ENCODE results near the gene VASP.

Gene VASP

GRCh38 chr19:45471111-45471930 lies 36.0 kb upstream of the VASP start:
- Mint-ChIP-seq H3K4me1 (peaks cover 79% of the 10 kb centered on the region), H3K9me3 (no peaks in the 10 kb centered on the region)

GRCh38 chr19:45471931-45472562 lies 35.2 kb upstream of the VASP start:
- Mint-ChIP-seq H3K9me3 (no peaks in the 10 kb centered on the region), H3K4me1 (peaks cover 84% of the 10 kb centered on the region), H3K27ac (peak overlapping the region; percentile 89), H3K4me3 (peak overlapping the region; percentile 17), H3K36me3 (peaks cover 89% of the 10 kb centered on the region)
- ATAC-seq (no peak), DNase-seq (ENCODE audit: low spot score in 2 of 2) (no peak)

More at GRCh38 chr19:45471111-45471930, 36.0 kb upstream of the VASP start:
- ATAC-seq, result no peak
- Mint-ChIP-seq H3K4me3 (peak overlapping the region; percentile 91), H3K27ac (peak overlapping the region; percentile 98), H3K36me3 (peaks cover 90% of the 10 kb centered on the region)
- no peak for DNase-seq (ENCODE audit: low spot score in 2 of 2)

GRCh38 chr19:45472563-45473366 lies 34.5 kb upstream of the VASP start:
- no peak overlapping the region for H3K4me3 Mint-ChIP-seq
- H3K36me3 Mint-ChIP-seq, result peaks cover 82% of the 10 kb centered on the region
- H3K9me3 Mint-ChIP-seq, result no peaks in the 10 kb centered on the region
- peak overlapping the region; percentile 89 for H3K27ac Mint-ChIP-seq
- peaks cover 84% of the 10 kb centered on the region for H3K4me1 Mint-ChIP-seq
- ATAC-seq, result no peak
- DNase-seq (ENCODE audit: low spot score in 2 of 2), result no peak

- Mint-ChIP-seq H3K4me3 (no peak overlapping the region), H3K27ac (peak overlapping the region; percentile 89), H3K9me3 (no peaks in the 10 kb centered on the region), H3K4me1 (peaks cover 84% of the 10 kb centered on the region), H3K36me3 (peaks cover 77% of the 10 kb centered on the region)
- ATAC-seq, result no peak
- no peak for DNase-seq (ENCODE audit: low spot score in 2 of 2)
Measured at GRCh38 chr19:45473367-45473681, 34.0 kb upstream of the VASP start.

- Mint-ChIP-seq H3K27ac (peak overlapping the region; percentile 89), H3K9me3 (no peaks in the 10 kb centered on the region), H3K4me1 (peaks cover 85% of the 10 kb centered on the region), H3K4me3 (no peak overlapping the region), H3K36me3 (peaks cover 77% of the 10 kb centered on the region)
- DNase-seq (ENCODE audit: low spot score in 2 of 2), result no peak
- ATAC-seq, result no peak
Measured at GRCh38 chr19:45473682-45474605, 33.3 kb upstream of the VASP start.

GRCh38 chr19:45474606-45475521 lies 32.4 kb upstream of the VASP start:
- Mint-ChIP-seq H3K27ac (peak overlapping the region; percentile 89), H3K36me3 (peaks cover 70% of the 10 kb centered on the region), H3K4me1 (peaks cover 87% of the 10 kb centered on the region), H3K4me3 (no peak overlapping the region), H3K9me3 (no peaks in the 10 kb centered on the region)
- no peak for DNase-seq (ENCODE audit: low spot score in 2 of 2)
- no peak for ATAC-seq

GRCh38 chr19:45475537-45476291 lies 31.6 kb upstream of the VASP start:
- Mint-ChIP-seq H3K4me1 (peaks cover 79% of the 10 kb centered on the region), H3K4me3 (peak overlapping the region; percentile 65), H3K9me3 (no peaks in the 10 kb centered on the region), H3K36me3 (peaks cover 62% of the 10 kb centered on the region), H3K27ac (peak overlapping the region; percentile 99)
- ATAC-seq (no peak), DNase-seq (ENCODE audit: low spot score in 2 of 2) (no peak)

GRCh38 chr19:45476304-45476703 lies 31.0 kb upstream of the VASP start:
- H3K4me1 Mint-ChIP-seq, result peaks cover 74% of the 10 kb centered on the region

GRCh38 chr19:45477186-45477585 lies 30.1 kb upstream of the VASP start:
- no peak for ATAC-seq
- no peaks in the 10 kb centered on the region for H3K9me3 Mint-ChIP-seq
- no peak for DNase-seq (ENCODE audit: low spot score in 2 of 2)
- H3K27ac Mint-ChIP-seq, result peak overlapping the region; percentile 99
- peaks cover 66% of the 10 kb centered on the region for H3K4me1 Mint-ChIP-seq
- peak overlapping the region; percentile 65 for H3K4me3 Mint-ChIP-seq
- H3K36me3 Mint-ChIP-seq, result peaks cover 47% of the 10 kb centered on the region

More at GRCh38 chr19:45476304-45476703, 31.0 kb upstream of the VASP start:
- DNase-seq (ENCODE audit: low spot score in 2 of 2), result no peak
- Mint-ChIP-seq H3K36me3 (peaks cover 56% of the 10 kb centered on the region), H3K9me3 (no peaks in the 10 kb centered on the region), H3K4me3 (peak overlapping the region; percentile 65), H3K27ac (peak overlapping the region; percentile 99)
- no peak for ATAC-seq

- no peaks in the 10 kb centered on the region for H3K9me3 Mint-ChIP-seq
- H3K36me3 Mint-ChIP-seq, result peaks cover 40% of the 10 kb centered on the region
- DNase-seq (ENCODE audit: low spot score in 2 of 2) (peak in 1 of 2 donors; percentile 72), ATAC-seq (peak; percentile 63)
- peak overlapping the region; percentile 65 for H3K4me3 Mint-ChIP-seq
- H3K4me1 Mint-ChIP-seq, result peaks cover 62% of the 10 kb centered on the region
- H3K27ac Mint-ChIP-seq, result peak overlapping the region; percentile 99
Measured at GRCh38 chr19:45477713-45478453, 29.4 kb upstream of the VASP start.

GRCh38 chr19:45478454-45479238 lies 28.6 kb upstream of the VASP start:
- Mint-ChIP-seq H3K9me3 (no peaks in the 10 kb centered on the region), H3K4me1 (peaks cover 58% of the 10 kb centered on the region), H3K4me3 (peak overlapping the region; percentile 65), H3K27ac (peak overlapping the region; percentile 99), H3K36me3 (peaks cover 32% of the 10 kb centered on the region)
- peak; percentile 90 to 98 for DNase-seq (ENCODE audit: low spot score in 2 of 2)
- ATAC-seq, result peak; percentile 85

- DNase-seq (ENCODE audit: low spot score in 2 of 2), result no peak
- no peak for ATAC-seq
- Mint-ChIP-seq H3K36me3 (peaks cover 10% of the 10 kb centered on the region), H3K4me1 (peaks cover 23% of the 10 kb centered on the region), H3K4me3 (no peak overlapping the region), H3K27ac (no peak overlapping the region), H3K9me3 (no peaks in the 10 kb centered on the region)
Measured at GRCh38 chr19:45483033-45483432, 24.2 kb upstream of the VASP start.
